B cell (primary cell): Measurements from ENCODE around the gene PPM1J. TPM values are rescaled to one million over a fixed set of nuclear protein-coding genes. Genes with fewer than 3 reads are reported as not detected.

Experiments used
- ATAC-seq: fragments of 200-7000 bp; cut with Tn5 transposase; one replicate; pipeline ENCODE4 v1.10.0; 2021; ENCODE audit warnings: low read depth, mild to moderate bottlenecking, moderate number of reproducible peaks, moderate library complexity
- CTCF ChIA-PET: fragments of 350-600 bp; sonication (Branson Sonifier 250); formaldehyde crosslinking; loops from one replicate; lab custom pipeline; 2021; ENCODE audit warnings: antibody characterized with exemption, inconsistent platforms; lab: Charles Lee
- POLR2A ChIA-PET: fragments of 350-600 bp; sonication (Branson Sonifier 250); formaldehyde crosslinking; loops from one replicate; lab custom pipeline; 2021; ENCODE audit warnings: antibody characterized with exemption; lab: Charles Lee
- DNase-seq: peaks from one replicate; pipeline ENCODE4 v3.0.0; 2013
- H2AFZ ChIP-seq: 2 replicates; pipeline ENCODE4 v1.6.1; 2012; ENCODE audit warnings: mild to moderate bottlenecking, low read depth, low read length; ENCODE audit not compliant: insufficient read depth, poor library complexity, severe bottlenecking
- H3K27ac ChIP-seq, 2 donors: 1 replicate in 1 of 2; 2 replicates in 1 of 2; pipeline ENCODE4 v1.5.1; 2012 to 2013; ENCODE audit warnings: low read length in 2 of 2, mild to moderate bottlenecking in 2 of 2, moderate library complexity in 1 of 2
- H3K27me3 ChIP-seq, 4 experiments: fragments of 200-600 bp in 1 of 4; sonication (generic) in 1 of 4; replicated peaks in 1 of 4; 1 replicate in 2 of 4; 2 replicates in 2 of 4; pipeline versions ENCODE4 v1.6.1 to v1.7.0; 2013 to 2016; ENCODE audit warnings: low read length in 3 of 4, mild to moderate bottlenecking in 2 of 4, mixed read lengths in 1 of 4, moderate library complexity in 1 of 4; ENCODE audit not compliant: insufficient read depth in 4 of 4, control insufficient read depth in 3 of 4; ENCODE audit errors: control extremely low read depth in 1 of 4
- H3K36me3 ChIP-seq, 2 experiments: replicated peaks in 1 of 2; 1 replicate in 1 of 2; 2 replicates in 1 of 2; pipeline versions ENCODE4 v1.6.1 to v1.7.1; 2013; ENCODE audit warnings: low read length in 1 of 2; ENCODE audit not compliant: insufficient read depth in 2 of 2, control insufficient read depth in 1 of 2; ENCODE audit errors: control extremely low read depth in 1 of 2, extremely low read depth in 1 of 2
- H3K4me1 ChIP-seq, 2 donors: fragments of 200-600 bp in 1 of 2; sonication (generic) in 1 of 2; 1 replicate in 1 of 2; 2 replicates in 1 of 2; pipeline versions ENCODE4 v1.5.1 to v1.6.1; 2013 to 2017; ENCODE audit warnings: low read length in 2 of 2; ENCODE audit not compliant: control insufficient read depth in 2 of 2, insufficient read depth in 2 of 2
- H3K4me2 ChIP-seq: replicated peaks from 2 replicates; pipeline ENCODE3; 2012; ENCODE audit warnings: mild to moderate bottlenecking, low read depth, low read length; ENCODE audit not compliant: poor library complexity, severe bottlenecking
- H3K4me3 ChIP-seq, 5 experiments: fragments of 200-600 bp in 1 of 5; sonication (generic) in 1 of 5; 1 replicate in 3 of 5; 2 replicates in 2 of 5; pipeline versions ENCODE4 v1.5.1 to v1.7.0; 2011 to 2016; ENCODE audit warnings: low read length in 4 of 5, mild to moderate bottlenecking in 4 of 5, low read depth in 2 of 5, control low read depth in 1 of 5, moderate library complexity in 1 of 5; ENCODE audit not compliant: insufficient read depth in 1 of 5; ENCODE audit errors: control extremely low read depth in 1 of 5, extremely low read depth in 1 of 5
- H3K79me2 ChIP-seq: fragments of 200-600 bp; sonication (generic); one replicate; pipeline ENCODE4 v1.6.0; 2016; ENCODE audit warnings: low read length; ENCODE audit not compliant: control insufficient read depth, insufficient read depth
- H3K9ac ChIP-seq: fragments of 200-600 bp; sonication (generic); 2 replicates; pipeline ENCODE4 v1.6.1; 2017; ENCODE audit warnings: mild to moderate bottlenecking, low read length, moderate library complexity
- H3K9me3 ChIP-seq, 3 donors: one replicate each; pipeline versions ENCODE4 v1.6.1 to v1.7.1; 2013; ENCODE audit warnings: low read length in 2 of 3; ENCODE audit not compliant: control insufficient read depth in 2 of 3, insufficient read depth in 1 of 3; ENCODE audit errors: control extremely low read depth in 1 of 3
- H4K20me1 ChIP-seq: 2 replicates; pipeline ENCODE4 v1.6.0; 2012; ENCODE audit warnings: mild to moderate bottlenecking, low read length; ENCODE audit not compliant: insufficient read depth, control insufficient read depth, poor library complexity, severe bottlenecking
- H3K27ac Mint-ChIP-seq: one replicate; pipeline ENCODE4 v1.8.0; 2021; ENCODE audit warnings: mixed read lengths
- H3K27me3 Mint-ChIP-seq: one replicate; pipeline ENCODE4 v1.8.0; 2021; ENCODE audit warnings: mixed read lengths
- H3K4me1 Mint-ChIP-seq: one replicate; pipeline ENCODE4 v1.8.0; 2021; ENCODE audit warnings: mixed read lengths
- H3K4me3 Mint-ChIP-seq: one replicate; pipeline ENCODE4 v1.8.0; 2021; ENCODE audit warnings: mixed read lengths
- H3K9me3 Mint-ChIP-seq: one replicate; pipeline ENCODE4 v1.8.0; 2022; ENCODE audit warnings: mixed read lengths; ENCODE audit not compliant: insufficient read depth
- CTCF ChIP-seq: fragments of 200-600 bp; IDR thresholded peaks from one replicate; pipeline ENCODE4 v1.8.0; 2022; ENCODE audit warnings: antibody characterized with exemption, mild to moderate bottlenecking
- EZH2 ChIP-seq: IDR thresholded peaks from 2 replicates; pipeline ENCODE4 v1.6.1; 2012; ENCODE audit warnings: borderline replicate concordance, low read depth, mild to moderate bottlenecking, moderate library complexity, low read length; ENCODE audit not compliant: insufficient read depth, poor library complexity, severe bottlenecking
- WGBS: methylation state at CpG from one replicate; pipeline ENCODE4 v1.1.5; 2013; ENCODE audit warnings: missing lambda C conversion rate; ENCODE audit not compliant: insufficient coverage; 5-methylcytosine and 5-hydroxymethylcytosine counted together
- intact Hi-C: fragments of 100-400 bp; cut with micrococcal nuclease; formaldehyde crosslinking; loops from one replicate; pipeline ENCODE4 v1.10.0; 2022
- polyA plus RNA-seq: library from polyadenylated mRNA; depleted of rRNA; stranded (reverse); fragments of >200 nt; gene quantifications from 2 replicates; pipeline ENCODE4 v1.2.3, GENCODE V29; 2012
- total RNA-seq, 2 donors: library from RNA; stranded (reverse); fragments of 120-200 nt in 1 of 2; gene quantifications; 1 replicate in 1 of 2; 2 replicates in 1 of 2; pipeline versions ENCODE4 v1.2.3 to v1.2.4, GENCODE V29; 2013 to 2022

Gene PPM1J
- total and polyA plus RNA-seq, 2 donors (not counting 1 experiment from before 2014, with no cell fraction given): 2.1 to 7.5 TPM

- POLR2A ChIA-PET: no interaction called here
- no peaks in the 10 kb centered on the region for H3K27me3 Mint-ChIP-seq
Observed at GRCh38 chr1:112712191-112712590, 2.9 kb downstream of the PPM1J start.

More at GRCh38 chr1:112712191-112712590, 2.9 kb downstream of the PPM1J start:
- Mint-ChIP-seq H3K9me3 (no peaks in the 10 kb centered on the region), H3K27ac (no peak overlapping the region), H3K4me3 (no peak overlapping the region), H3K4me1 (peaks cover 31% of the 10 kb centered on the region)
- TF ChIP-seq CTCF (no peak), EZH2 (no peak)
- ATAC-seq (no peak), DNase-seq (no peak)
- Histone ChIP-seq H3K79me2 (no peaks in the 10 kb centered on the region), H3K27me3 (no peaks in the 10 kb centered on the region), H3K4me2 (no peak overlapping the region), H3K4me1 (peaks cover 23 to 37% of the 10 kb centered on the region in 2 donors), H3K36me3 (no peaks in the 10 kb centered on the region), H4K20me1 (no peaks in the 10 kb centered on the region), H3K27ac (no peak overlapping the region), H2AFZ (no peak overlapping the region), H3K4me3 (no peak overlapping the region), H3K9me3 (no peaks in the 10 kb centered on the region), H3K9ac (no peak overlapping the region)
- intact Hi-C loops: loop anchor here (10.0 kb wide), 4 partner anchors 1103 to 2003 kb away; partner anchors contain the start of genes AP4B1, DCLRE1B, NRAS and RSBN1
- CTCF ChIA-PET: interaction anchor here (0.9 to 6.6 kb wide), 2 partner anchors 321 to 361 kb away, joined by 3 to 122 read pairs; partner anchors contain the start of gene LRIG2
- WGBS: 100% methylated on average over 1 of the region's 7 CpGs
